Right lobe of liver (tissue), 6 donors: Measurements from ENCODE around the gene CDK3. TPM values are rescaled to one million over a fixed set of nuclear protein-coding genes. Genes with fewer than 3 reads are reported as not detected.

Experiments
- ATAC-seq, 4 donors: fragments of 200-7000 bp; cut with Tn5 transposase; one replicate each; pipeline ENCODE4 v1.9.1; 2020; ENCODE audit warnings: mild to moderate bottlenecking in 4 of 4, moderate library complexity in 4 of 4
- DNase-seq, 3 donors: peaks; one replicate each; pipeline ENCODE4 v3.0.0-alpha.2; 2020
- H3K27ac ChIP-seq, 3 donors: fragments of 200-600 bp; one replicate each; pipeline ENCODE4 v1.8.0; 2022
- H3K27me3 ChIP-seq, 2 donors: fragments of 200-600 bp; one replicate each; pipeline ENCODE4 v1.8.0; 2022
- H3K36me3 ChIP-seq, 4 donors: fragments of 200-600 bp; sonication (generic) in 1 of 4; one replicate each; pipeline versions ENCODE4 v1.5.1 to v1.8.0; 2017 to 2022; ENCODE audit warnings: control low read depth in 1 of 4
- H3K4me1 ChIP-seq, 4 donors: fragments of 200-600 bp; sonication (generic) in 1 of 4; one replicate each; pipeline versions ENCODE4 v1.5.1 to v1.8.0; 2017 to 2022; ENCODE audit warnings: control low read depth in 1 of 4
- H3K4me3 ChIP-seq, 3 donors: fragments of 200-600 bp; one replicate each; pipeline ENCODE4 v1.8.0; 2022
- H3K9me3 ChIP-seq, 4 donors: fragments of 200-600 bp; sonication (generic) in 1 of 4; one replicate each; pipeline versions ENCODE4 v1.5.1 to v1.8.0; 2017 to 2022; ENCODE audit warnings: control low read depth in 1 of 4
- POLR2A ChIP-seq: fragments of 450-650 bp; IDR thresholded peaks from one replicate; pipeline ENCODE4 v1.6.1; 2017; ENCODE audit warnings: antibody characterized with exemption, mild to moderate bottlenecking
- WGBS: methylation state at CpG from one replicate; pipeline ENCODE4 v1.1.6; 2018; ENCODE audit warnings: low coverage, low lambda C conversion rate; ENCODE audit not compliant: insufficient coverage; ENCODE audit errors: missing lambda C conversion rate; 5-methylcytosine and 5-hydroxymethylcytosine counted together
- intact Hi-C, 2 donors: fragments of 100-400 bp; cut with DNase I; formaldehyde crosslinking; loops; one replicate each; pipeline versions ENCODE4 v1.11.2 to v1.14.1; 2022
- total RNA-seq, 6 experiments: library from RNA; depleted of rRNA in 2 of 6; stranded (reverse); fragments of >200 nt in 2 of 6; fragmentation: NEBNext Ultra II Directional in 3 of 6; extraction: Animal tissue kit (Norgen Biotek cat#: 25700) in 3 of 6; gene quantifications; one replicate each; pipeline versions ENCODE4 v1.1.0 to v1.2.4, GENCODE V29; 2016 to 2023
- TF ChIP-seq, protein P1 (sequence below), 4 donors: fragments of 200-600 bp in 3 of 4; fragments of 450-650 bp in 1 of 4; IDR thresholded peaks; one replicate each; pipeline versions ENCODE4 v1.5.1 to v1.8.0; 2016 to 2022; ENCODE audit warnings: antibody characterized with exemption in 4 of 4, mild to moderate bottlenecking in 2 of 4
- donor health status: DM: no; HTN: yes; CAD: no.
- donor health status: DM: no; HTN: no; CAD: no.
- donor health status: DM: no; HTN: no; CAD: no.
- donor health status: DM: no; HTN: yes; CAD: no.
- donor health status: DM: no; HTN: yes; CAD: no.

The CDK3 gene
- total RNA-seq, 6 experiments from 2014 or later, result 2.2 to 11.0 (median 3.1) TPM

DNA sequence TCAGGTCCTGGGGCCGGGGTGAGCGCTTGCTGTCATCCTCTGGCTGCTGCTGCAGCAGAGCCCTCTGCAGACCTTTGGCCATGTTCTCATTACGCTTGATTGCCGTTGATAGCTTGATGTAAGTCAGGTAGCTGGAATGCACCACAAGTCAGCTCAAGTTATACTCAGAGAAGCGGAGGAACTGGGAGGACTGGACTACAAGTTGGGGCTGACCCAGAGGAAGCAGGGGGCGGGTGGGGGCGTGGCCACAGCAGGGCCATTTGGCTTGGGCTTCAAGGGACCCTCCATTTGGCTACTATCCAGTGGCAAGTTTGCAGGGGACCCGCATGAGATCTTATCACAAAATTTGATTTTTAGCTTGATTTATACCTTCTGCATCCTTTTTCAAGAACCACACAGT is 45.4 kb downstream of the CDK3 start:
- H3K4me1 ChIP-seq, result no peaks in the 10 kb centered on the region
- peaks cover 0 to 94% (median 58%) of the 10 kb centered on the region in 4 donors for H3K36me3 ChIP-seq
- no peak for TF ChIP-seq POLR2A
- TF ChIP-seq, protein P1, sequence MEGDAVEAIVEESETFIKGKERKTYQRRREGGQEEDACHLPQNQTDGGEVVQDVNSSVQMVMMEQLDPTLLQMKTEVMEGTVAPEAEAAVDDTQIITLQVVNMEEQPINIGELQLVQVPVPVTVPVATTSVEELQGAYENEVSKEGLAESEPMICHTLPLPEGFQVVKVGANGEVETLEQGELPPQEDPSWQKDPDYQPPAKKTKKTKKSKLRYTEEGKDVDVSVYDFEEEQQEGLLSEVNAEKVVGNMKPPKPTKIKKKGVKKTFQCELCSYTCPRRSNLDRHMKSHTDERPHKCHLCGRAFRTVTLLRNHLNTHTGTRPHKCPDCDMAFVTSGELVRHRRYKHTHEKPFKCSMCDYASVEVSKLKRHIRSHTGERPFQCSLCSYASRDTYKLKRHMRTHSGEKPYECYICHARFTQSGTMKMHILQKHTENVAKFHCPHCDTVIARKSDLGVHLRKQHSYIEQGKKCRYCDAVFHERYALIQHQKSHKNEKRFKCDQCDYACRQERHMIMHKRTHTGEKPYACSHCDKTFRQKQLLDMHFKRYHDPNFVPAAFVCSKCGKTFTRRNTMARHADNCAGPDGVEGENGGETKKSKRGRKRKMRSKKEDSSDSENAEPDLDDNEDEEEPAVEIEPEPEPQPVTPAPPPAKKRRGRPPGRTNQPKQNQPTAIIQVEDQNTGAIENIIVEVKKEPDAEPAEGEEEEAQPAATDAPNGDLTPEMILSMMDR (IDR thresholded peaks at IDR 0.05), result no peak
- H3K27ac ChIP-seq, result no peak overlapping the region
- WGBS, result 82% methylated on average over 5 of the region's 8 CpGs
- no peaks in the 10 kb centered on the region for H3K9me3 ChIP-seq
- ATAC-seq, result no peak
- no peaks in the 10 kb centered on the region for H3K27me3 ChIP-seq
- no peak overlapping the region for H3K4me3 ChIP-seq
- intact Hi-C loops, result no loop called here
- DNase-seq, result no peak

DNA sequence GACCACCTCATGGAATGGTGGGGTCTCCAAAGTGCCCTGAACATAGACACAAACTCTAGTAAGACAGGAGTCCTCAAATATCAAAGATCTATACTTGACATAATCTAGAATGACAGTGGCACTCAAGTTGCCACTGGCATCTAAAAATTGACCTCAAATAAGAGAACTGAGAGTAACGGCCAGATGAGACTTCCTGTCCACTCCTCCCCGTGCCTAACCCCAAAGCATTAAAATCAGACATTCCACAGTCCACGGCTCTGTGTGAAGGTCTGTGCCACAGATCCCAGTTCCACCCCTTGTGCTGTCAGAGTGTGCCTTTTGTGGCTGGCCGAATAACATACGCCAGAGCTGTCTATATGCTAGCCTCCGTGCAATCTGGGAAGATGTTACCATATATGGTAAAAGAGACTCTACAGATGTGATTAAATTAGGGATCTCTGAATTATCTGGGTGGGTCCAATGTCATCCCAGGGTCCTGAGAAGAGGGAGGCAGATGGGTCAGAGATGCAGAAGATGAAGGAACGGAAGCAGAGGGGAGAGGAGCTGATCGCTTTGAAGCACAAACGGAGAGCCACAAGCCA is 47.5 kb downstream of the CDK3 start:
- ATAC-seq, result no peak
- TF ChIP-seq POLR2A, result no peak
- TF ChIP-seq, protein P1 (IDR thresholded peaks at IDR 0.05), result no peak

DNA sequence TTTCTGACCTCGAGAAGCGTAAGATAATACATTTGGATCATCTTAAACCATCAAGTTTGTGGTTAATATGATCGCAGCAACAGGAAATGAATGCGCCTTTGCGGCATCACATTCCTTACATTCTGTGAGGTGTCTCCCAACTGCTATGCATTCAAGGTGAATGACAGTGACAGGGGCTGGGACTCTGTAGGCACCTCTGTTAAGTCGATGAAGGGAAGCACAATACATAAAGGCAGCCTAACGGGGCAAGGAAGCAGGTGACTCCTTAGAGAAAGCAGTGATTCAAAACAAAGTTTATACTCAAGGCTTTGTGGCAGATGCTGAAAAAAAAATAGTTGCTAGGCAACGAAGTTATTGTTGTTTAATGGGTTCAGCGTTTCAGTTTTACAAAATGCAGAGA is 48.1 kb downstream of the CDK3 start:
- 65% methylated on average over 7 of the region's 9 CpGs for WGBS

More for the DNA sequence above, 47.5 kb downstream of the CDK3 start:
- intact Hi-C loops, result no loop called here
- no peaks in the 10 kb centered on the region for H3K9me3 ChIP-seq
- no peaks in the 10 kb centered on the region for H3K4me1 ChIP-seq
- peaks cover 0 to 91% (median 50%) of the 10 kb centered on the region in 4 donors for H3K36me3 ChIP-seq
- WGBS, result 84% methylated on average over 7 of the region's 9 CpGs
- no peak for DNase-seq
- H3K27ac ChIP-seq, result no peak overlapping the region
- no peaks in the 10 kb centered on the region for H3K27me3 ChIP-seq
- no peak overlapping the region for H3K4me3 ChIP-seq

DNA sequence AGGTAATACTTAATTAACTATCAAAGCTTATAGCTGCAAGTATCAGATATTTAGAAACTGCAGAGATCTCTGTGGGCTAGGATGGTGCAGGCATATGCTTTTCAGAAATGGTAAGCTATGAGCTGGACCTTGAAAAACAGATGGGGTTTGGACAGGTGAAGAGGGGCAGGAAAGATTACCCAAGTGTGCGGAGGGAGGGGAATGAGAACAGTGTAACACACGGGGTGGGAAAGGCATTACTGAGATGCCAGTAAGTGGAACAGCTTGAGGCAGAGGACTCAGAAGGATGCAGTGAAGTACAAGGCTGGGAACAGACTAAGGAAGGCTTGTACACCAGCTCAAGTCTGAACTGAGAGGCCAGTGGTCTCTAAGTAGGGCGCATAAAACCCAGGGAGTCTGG is 48.6 kb downstream of the CDK3 start:
- Histone ChIP-seq H3K27me3 (no peaks in the 10 kb centered on the region), H3K36me3 (peaks cover 0 to 89% (median 47%) of the 10 kb centered on the region in 4 donors), H3K4me1 (no peaks in the 10 kb centered on the region), H3K9me3 (no peaks in the 10 kb centered on the region), H3K4me3 (no peak overlapping the region), H3K27ac (no peak overlapping the region)
- WGBS, result 86% methylated on average over 3 of the region's 3 CpGs
- no peak for ATAC-seq
- DNase-seq, result no peak
- TF ChIP-seq POLR2A, result no peak
- TF ChIP-seq, protein P1 (IDR thresholded peaks at IDR 0.05), result no peak
- intact Hi-C loops, result no loop called here

More for the DNA sequence above, 48.1 kb downstream of the CDK3 start:
- DNase-seq (no peak), ATAC-seq (no peak)
- TF ChIP-seq POLR2A, result no peak
- TF ChIP-seq, protein P1 (IDR thresholded peaks at IDR 0.05), result no peak
- H3K4me1 ChIP-seq, result no peaks in the 10 kb centered on the region
- intact Hi-C loops, result no loop called here
- no peaks in the 10 kb centered on the region for H3K9me3 ChIP-seq
- H3K27ac ChIP-seq, result no peak overlapping the region
- H3K36me3 ChIP-seq, result peaks cover 0 to 89% (median 49%) of the 10 kb centered on the region in 4 donors
- H3K27me3 ChIP-seq, result no peaks in the 10 kb centered on the region
- no peak overlapping the region for H3K4me3 ChIP-seq
